Breast epithelium (tissue), 3 donors: ENCODE results near the gene SORBS2.

ENCODE experiments used
- CTCF ChIP-seq, 3 donors: fragments of 450-650 bp; IDR thresholded peaks; one replicate each; pipeline ENCODE4 v1.5.1; 2016 to 2017; ENCODE audit warnings: antibody characterized with exemption in 3 of 3, mild to moderate bottlenecking in 3 of 3, moderate library complexity in 3 of 3
- POLR2A ChIP-seq: fragments of 450-650 bp; IDR thresholded peaks from one replicate; pipeline ENCODE4 v1.6.1; 2016; ENCODE audit warnings: antibody characterized with exemption, mild to moderate bottlenecking, moderate library complexity
- POLR2AphosphoS5 ChIP-seq, 3 donors: sonication (generic); formaldehyde crosslinking; IDR thresholded peaks; one replicate each; pipeline ENCODE4 v1.6.1; 2017; ENCODE audit warnings: antibody characterized with exemption in 3 of 3

- TF ChIP-seq CTCF (IDR thresholded peaks at IDR 0.05) (no peak), POLR2A (no peak), POLR2AphosphoS5 (IDR thresholded peaks at IDR 0.05) (no peak)
These were observed 75.1 kb downstream of the SORBS2 start for GRCh38 chr4:185736882-185737281.
